GM12864 (cell line): ENCODE measurements around the gene RMRP.

Source experiments
- DNase-seq: peaks from one replicate; pipeline ENCODE4 v3.0.0-alpha.2; 2011; ENCODE audit warnings: low read depth
- H3K4me3 ChIP-seq: 2 replicates; pipeline ENCODE4 v1.5.1; 2011; ENCODE audit warnings: mild to moderate bottlenecking, low read depth, low read length, control low read depth
- TF ChIP-seq, protein P1 (sequence below): IDR thresholded peaks from 2 replicates; pipeline ENCODE4 v1.5.1; 2011; ENCODE audit warnings: low read depth, mild to moderate bottlenecking, moderate library complexity, low read length, control low read depth, inconsistent platforms; ENCODE audit errors: missing control alignments

Gene RMRP

DNA sequence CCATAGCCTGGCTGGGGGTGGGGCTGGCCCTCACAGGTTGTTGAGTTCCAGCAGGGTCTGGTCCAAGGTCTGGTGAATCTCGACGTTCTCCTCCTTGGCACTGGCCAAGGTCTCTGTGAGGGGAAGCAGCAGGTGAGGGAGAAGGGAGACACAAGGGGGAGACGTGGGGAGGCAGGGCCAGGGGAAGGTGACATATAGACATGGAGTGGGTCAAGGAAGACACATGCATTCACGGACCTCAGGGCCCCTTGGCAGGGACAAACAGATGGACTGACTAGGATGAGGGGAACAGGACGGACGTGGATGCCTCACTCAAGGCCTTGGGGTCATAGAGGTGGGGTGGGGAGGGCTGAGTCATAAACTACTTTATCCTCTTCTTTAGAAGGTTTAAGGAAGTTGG, 24.2 kb upstream of the RMRP start:
- no peak overlapping the region for H3K4me3 ChIP-seq
- DNase-seq, result no peak
- TF ChIP-seq, protein P1, sequence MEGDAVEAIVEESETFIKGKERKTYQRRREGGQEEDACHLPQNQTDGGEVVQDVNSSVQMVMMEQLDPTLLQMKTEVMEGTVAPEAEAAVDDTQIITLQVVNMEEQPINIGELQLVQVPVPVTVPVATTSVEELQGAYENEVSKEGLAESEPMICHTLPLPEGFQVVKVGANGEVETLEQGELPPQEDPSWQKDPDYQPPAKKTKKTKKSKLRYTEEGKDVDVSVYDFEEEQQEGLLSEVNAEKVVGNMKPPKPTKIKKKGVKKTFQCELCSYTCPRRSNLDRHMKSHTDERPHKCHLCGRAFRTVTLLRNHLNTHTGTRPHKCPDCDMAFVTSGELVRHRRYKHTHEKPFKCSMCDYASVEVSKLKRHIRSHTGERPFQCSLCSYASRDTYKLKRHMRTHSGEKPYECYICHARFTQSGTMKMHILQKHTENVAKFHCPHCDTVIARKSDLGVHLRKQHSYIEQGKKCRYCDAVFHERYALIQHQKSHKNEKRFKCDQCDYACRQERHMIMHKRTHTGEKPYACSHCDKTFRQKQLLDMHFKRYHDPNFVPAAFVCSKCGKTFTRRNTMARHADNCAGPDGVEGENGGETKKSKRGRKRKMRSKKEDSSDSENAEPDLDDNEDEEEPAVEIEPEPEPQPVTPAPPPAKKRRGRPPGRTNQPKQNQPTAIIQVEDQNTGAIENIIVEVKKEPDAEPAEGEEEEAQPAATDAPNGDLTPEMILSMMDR, result no peak

DNA sequence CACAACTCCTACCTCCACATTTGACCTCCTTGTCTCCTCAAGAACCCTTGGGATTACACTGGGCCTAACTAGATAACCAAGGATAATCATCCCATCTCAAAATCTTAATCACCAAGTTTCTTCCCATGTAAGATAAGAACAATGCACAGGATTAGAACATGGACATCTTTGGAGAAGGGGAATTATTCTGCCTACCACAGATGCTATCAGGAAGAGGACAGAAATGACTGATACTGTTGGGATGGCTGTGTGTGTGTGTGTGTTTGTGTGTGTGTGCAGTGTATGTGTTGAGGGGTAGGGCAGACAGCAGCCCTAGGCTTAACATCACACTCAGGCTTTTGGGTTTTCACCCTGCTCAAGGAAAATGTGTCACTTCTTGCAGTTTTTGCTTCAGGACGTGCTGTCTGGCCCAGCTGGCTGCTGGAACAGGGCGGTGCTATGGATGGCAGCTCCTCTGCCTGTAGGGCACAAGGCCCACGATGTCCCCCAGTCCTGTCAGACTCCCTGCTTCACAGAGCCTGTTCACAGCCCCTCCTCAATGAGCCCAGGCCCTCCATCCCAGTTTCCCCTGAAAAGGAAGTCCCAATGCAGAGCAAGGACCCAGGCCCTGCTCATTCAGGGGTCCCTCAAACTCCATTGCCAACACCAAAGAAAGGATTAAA, 23.7 kb upstream of the RMRP start:
- DNase-seq, result no peak
- TF ChIP-seq, protein P1, result no peak
- no peak overlapping the region for H3K4me3 ChIP-seq

DNA sequence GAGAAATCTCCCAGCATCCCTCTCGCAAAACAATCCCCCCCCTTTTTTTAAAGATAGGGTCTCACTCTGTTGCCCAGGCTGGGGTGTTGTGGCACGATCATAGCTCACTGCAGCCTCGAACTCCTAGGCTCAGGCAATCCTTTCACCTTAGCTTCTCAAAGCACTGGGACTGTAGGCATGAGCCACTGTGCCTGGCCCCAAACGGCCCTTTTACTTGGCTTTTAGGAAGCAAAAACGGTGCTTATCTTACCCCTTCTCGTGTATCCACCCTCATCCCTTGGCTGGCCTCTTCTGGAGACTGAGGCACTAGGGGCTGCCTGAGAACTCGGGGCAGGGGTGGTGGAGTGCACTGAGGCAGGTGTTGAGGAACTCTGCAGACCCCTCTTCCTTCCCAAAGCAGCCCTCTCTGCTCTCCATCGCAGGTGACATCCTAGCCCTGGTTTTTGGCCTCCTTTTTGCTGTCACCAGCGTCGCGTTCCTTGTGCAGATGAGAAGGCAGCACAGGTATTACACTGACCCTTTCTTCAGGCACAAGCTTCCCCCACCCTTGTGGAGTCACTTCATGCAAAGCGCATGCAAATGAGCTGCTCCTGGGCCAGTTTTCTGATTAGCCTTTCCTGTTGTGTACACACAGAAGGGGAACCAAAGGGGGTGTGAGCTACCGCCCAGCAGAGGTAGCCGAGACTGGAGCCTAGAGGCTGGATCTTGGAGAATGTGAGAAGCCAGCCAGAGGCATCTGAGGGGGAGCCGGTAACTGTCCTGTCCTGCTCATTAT, 22.7 kb upstream of the RMRP start:
- peak; percentile 35 for DNase-seq
- TF ChIP-seq, protein P1, result no peak
- no peak overlapping the region; the same call in 1 of the 2 replicates for H3K4me3 ChIP-seq

DNA sequence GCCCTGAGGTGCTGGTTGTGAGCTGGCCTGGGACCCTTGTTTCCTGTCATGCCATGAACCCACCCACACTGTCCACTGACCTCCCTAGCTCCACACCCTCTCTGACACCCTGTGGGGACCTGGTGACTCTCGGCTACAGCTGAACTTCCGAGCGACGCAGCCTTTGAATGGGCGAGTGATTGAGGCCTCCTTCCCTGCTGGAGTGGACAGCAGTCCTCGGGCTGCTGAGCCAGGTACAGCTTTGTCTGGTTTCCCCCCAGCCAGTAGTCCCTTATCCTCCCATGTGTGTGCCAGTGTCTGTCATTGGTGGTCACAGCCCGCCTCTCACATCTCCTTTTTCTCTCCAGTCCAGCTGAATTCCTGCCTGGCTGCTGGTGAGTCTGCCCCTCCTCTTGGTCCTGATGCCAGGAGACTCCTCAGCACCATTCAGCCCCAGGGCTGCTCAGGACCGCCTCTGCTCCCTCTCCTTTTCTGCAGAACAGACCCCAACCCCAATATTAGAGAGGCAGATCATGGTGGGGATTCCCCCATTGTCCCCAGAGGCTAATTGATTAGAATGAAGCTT, 22.0 kb upstream of the RMRP start:
- no peak for DNase-seq
- H3K4me3 ChIP-seq, result no peak overlapping the region
- TF ChIP-seq, protein P1, result no peak

DNA sequence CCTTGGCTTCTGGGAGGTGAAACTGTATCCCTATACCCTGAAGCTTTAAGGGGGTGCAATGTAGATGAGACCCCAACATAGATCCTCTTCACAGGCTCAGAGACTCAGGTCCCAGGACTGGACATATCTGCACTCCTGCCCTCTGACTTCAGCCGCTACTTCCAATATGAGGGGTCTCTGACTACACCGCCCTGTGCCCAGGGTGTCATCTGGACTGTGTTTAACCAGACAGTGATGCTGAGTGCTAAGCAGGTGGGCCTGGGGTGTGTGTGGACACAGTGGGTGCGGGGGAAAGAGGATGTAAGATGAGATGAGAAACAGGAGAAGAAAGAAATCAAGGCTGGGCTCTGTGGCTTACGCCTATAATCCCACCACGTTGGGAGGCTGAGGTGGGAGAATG, 21.3 kb upstream of the RMRP start:
- no peak overlapping the region for H3K4me3 ChIP-seq
- TF ChIP-seq, protein P1, result no peak
- no peak for DNase-seq

DNA sequence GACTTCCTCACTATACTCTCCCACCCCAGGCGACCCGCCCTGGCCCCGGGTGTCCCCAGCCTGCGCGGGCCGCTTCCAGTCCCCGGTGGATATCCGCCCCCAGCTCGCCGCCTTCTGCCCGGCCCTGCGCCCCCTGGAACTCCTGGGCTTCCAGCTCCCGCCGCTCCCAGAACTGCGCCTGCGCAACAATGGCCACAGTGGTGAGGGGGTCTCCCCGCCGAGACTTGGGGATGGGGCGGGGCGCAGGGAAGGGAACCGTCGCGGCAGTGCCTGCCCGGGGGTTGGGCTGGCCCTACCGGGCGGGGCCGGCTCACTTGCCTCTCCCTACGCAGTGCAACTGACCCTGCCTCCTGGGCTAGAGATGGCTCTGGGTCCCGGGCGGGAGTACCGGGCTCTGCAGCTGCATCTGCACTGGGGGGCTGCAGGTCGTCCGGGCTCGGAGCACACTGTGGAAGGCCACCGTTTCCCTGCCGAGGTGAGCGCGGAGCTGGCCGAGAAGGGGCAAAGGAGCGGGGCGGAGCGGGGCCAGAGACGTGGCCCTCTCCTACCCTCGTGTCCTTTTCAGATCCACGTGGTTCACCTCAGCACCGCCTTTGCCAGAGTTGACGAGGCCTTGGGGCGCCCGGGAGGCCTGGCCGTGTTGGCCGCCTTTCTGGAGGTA, 18.0 kb upstream of the RMRP start:
- H3K4me3 ChIP-seq, result no peak overlapping the region
- no peak for DNase-seq
- TF ChIP-seq, protein P1, result no peak
